GM19043 (cell line): ENCODE measurements around the gene ARGFX.
"Not testable (repeated sequence)": the region's sequence is repeated elsewhere in the genome, so short reads cannot be mapped to it uniquely, and the experiment has no call there.

Experiments used
- ATAC-seq: cut with Tn5 transposase; IDR thresholded peaks from one replicate; pipeline ENCODE4 v1.9.1; 2021; ENCODE audit warnings: low read depth; ENCODE audit not compliant: unreplicated experiment

ARGFX gene

DNA sequence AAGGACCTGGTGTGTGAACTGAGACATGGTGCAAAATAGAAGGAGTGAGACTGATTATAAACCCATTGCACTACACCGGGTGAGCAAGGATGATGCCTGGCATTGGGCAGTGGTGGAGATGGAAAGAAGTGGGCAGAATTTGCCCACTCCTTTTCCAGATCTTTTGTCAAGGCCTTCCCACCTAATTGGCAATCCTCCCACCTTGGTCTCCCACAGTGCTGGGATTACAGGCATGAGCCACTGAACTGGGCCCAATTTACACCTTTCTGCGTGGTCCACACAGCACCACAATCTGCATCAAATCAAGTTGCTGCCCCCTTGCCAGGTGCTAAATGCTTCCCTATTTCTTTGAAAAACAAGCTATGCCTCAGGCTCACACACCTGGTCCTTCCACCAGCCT, 30.8 kb downstream of the ARGFX start:
- no peak for ATAC-seq

- ATAC-seq, result not testable (repeated sequence)
Observed at GRCh38 chr3:121599900-121600299, 32.2 kb downstream of the ARGFX start.

DNA sequence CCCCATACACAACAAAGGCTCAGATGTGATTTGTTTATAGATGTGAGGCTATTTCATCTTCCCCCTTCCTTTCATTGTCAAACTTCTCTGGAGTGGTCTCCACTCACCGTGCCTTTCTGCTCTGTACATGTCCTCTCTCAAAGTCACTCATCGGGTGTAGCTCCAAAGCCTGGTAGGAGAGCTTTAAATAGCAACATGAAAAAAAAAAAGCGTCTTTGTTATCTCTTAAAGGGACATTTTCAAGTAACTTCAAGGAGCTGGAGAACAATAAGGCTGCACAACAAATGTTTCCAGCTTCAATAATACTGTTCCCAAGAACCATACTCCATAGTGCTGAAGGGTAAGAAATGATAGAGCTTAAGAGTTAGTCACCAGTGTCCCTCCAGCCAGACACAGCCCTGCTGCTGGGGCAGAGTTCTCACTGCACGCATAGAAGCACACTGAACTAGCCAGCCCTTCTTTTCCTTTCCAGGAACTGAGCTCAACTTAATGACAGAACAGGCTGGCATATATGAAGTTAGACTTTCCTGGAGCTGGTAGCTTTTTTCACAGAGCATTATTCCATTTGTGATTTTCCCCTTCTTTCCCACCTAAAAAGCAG, 33.6 kb downstream of the ARGFX start:
- no peak for ATAC-seq

GRCh38 chr3:121604759-121605158, 37.0 kb downstream of the ARGFX start:
- no peak for ATAC-seq

- ATAC-seq, result no peak
Observed at GRCh38 chr3:121606106-121606505, 38.4 kb downstream of the ARGFX start.
